Activated naive CD4-positive, alpha-beta T cell treated with anti-CD3 and anti-CD28 coated beads, Interleukin-2, amount 50 U/mL, for 24 hours (primary cell): ENCODE measurements around the gene SOS1.
"Not testable (repeated sequence)": the region's sequence is repeated elsewhere in the genome, so short reads cannot be mapped to it uniquely, and the experiment has no call there.

ENCODE experiments used
- H3K27ac Mint-ChIP-seq: one replicate; pipeline ENCODE4 v1.8.0; 2021; ENCODE audit warnings: mild to moderate bottlenecking, mixed read lengths
- H3K27me3 Mint-ChIP-seq: one replicate; pipeline ENCODE4 v1.8.0; 2021; ENCODE audit warnings: mixed read lengths
- H3K36me3 Mint-ChIP-seq: one replicate; pipeline ENCODE4 v1.8.0; 2021; ENCODE audit warnings: mixed read lengths
- H3K4me1 Mint-ChIP-seq: one replicate; pipeline ENCODE4 v1.8.0; 2021; ENCODE audit warnings: mixed read lengths
- H3K4me3 Mint-ChIP-seq: one replicate; pipeline ENCODE4 v1.8.0; 2021; ENCODE audit warnings: mild to moderate bottlenecking, mixed read lengths
- H3K9me3 Mint-ChIP-seq: one replicate; pipeline ENCODE4 v1.8.0; 2021; ENCODE audit warnings: mixed read lengths

SOS1 gene

GRCh38 chr2:39094717-39095363 is 26.0 kb downstream of the SOS1 start:
- no peaks in the 10 kb centered on the region for H3K9me3 Mint-ChIP-seq
- H3K27me3 Mint-ChIP-seq: no peaks in the 10 kb centered on the region
- H3K4me1 Mint-ChIP-seq: peaks cover 70% of the 10 kb centered on the region
- H3K36me3 Mint-ChIP-seq: peaks cover 10% of the 10 kb centered on the region
- peak overlapping the region; percentile 76 for H3K27ac Mint-ChIP-seq
- no peak overlapping the region for H3K4me3 Mint-ChIP-seq

DNA sequence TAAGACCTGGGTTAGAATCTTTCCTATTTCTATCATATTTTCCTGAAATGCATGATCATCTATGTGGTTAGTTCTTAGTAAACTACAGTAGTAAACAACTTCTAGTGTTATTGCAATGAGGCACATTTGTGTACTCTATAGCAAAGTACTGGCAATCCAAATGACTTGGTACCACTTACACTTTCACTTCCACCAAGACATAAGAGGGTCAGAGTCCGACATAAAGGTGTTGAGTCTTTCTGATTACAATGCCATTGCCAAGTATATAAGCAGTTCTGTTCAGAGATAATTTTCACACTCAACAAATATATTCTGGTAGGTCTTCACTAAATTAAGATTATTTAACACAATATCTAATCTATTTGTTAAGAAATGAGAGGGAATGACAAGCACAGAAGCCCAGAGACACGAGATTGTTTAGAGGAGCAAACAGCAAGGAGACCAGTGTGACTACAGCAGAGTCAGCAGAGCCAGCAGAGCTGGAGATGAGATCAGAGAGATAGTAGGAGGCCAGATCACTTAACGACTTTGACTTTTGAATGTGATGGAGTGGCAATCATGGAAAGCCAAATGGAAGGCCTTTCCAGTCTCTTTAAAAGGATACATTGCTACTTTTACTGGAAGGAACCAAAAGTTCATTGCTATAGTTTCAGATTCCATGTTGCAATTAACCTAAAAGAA is 27.5 kb downstream of the SOS1 start:
- Mint-ChIP-seq H3K4me1 (peaks cover 59% of the 10 kb centered on the region), H3K9me3 (no peaks in the 10 kb centered on the region), H3K27ac (no peak overlapping the region), H3K36me3 (peaks cover 13% of the 10 kb centered on the region), H3K27me3 (no peaks in the 10 kb centered on the region), H3K4me3 (no peak overlapping the region)

GRCh38 chr2:39091543-39091942 is 29.3 kb downstream of the SOS1 start:
- Mint-ChIP-seq H3K4me1 (peaks cover 52% of the 10 kb centered on the region), H3K27me3 (no peaks in the 10 kb centered on the region), H3K27ac (no peak overlapping the region), H3K9me3 (no peaks in the 10 kb centered on the region), H3K4me3 (no peak overlapping the region), H3K36me3 (peaks cover 16% of the 10 kb centered on the region)

GRCh38 chr2:39091063-39091462 is 29.8 kb downstream of the SOS1 start:
- Mint-ChIP-seq H3K27ac (no peak overlapping the region), H3K9me3 (no peaks in the 10 kb centered on the region), H3K36me3 (peaks cover 16% of the 10 kb centered on the region), H3K27me3 (no peaks in the 10 kb centered on the region), H3K4me3 (no peak overlapping the region), H3K4me1 (peaks cover 49% of the 10 kb centered on the region)

DNA sequence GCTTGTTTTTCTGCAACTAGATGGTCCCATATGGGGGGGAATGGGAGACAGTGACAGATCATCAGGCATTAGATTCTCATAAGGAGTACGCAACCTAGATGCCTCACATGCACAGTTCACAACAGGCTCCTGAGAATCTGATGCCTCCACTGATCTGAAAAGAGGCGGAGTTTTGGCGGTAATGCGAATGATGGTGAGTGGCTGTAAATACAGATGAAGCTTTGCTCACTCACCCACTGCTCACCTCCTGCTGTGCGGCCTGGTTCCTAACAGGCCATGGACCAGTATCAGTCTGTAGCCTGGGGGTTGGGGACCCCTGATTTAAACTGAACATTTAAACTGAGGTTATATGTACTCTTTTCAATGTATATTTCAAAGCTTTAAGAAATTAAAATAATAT is 40.7 kb downstream of the SOS1 start:
- H3K9me3 Mint-ChIP-seq: no peaks in the 10 kb centered on the region
- H3K27me3 Mint-ChIP-seq: no peaks in the 10 kb centered on the region
- H3K27ac Mint-ChIP-seq: no peak overlapping the region
- no peak overlapping the region for H3K4me3 Mint-ChIP-seq
- no peaks in the 10 kb centered on the region for H3K36me3 Mint-ChIP-seq
- H3K4me1 Mint-ChIP-seq: peaks cover 56% of the 10 kb centered on the region

DNA sequence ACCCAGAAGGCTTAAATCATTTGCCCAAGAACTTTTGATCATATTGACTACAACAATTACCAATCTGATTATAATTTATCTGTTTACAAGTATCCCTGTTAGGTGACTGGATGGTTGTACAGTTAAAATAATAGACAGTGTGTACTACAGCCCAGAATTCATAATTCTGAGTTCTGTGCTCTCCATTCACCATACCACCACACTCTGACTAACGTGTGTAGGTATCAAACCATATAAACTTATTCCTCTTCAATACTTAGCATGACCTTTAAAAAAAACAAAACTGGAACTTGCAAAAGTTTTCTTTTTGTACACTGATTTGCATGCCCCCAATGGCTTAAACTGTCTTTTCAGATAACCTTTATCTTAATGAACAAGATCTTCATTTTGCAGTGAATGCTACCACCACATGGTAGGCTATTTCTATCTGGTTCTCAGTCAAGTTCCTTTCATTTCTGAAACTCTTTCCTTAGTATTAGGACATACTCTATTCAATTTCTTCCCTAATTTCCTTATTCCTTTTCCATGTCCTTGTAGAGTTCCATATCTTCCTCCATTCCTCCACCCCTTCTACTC is 50.9 kb downstream of the SOS1 start:
- Mint-ChIP-seq H3K4me1 (peaks cover 27% of the 10 kb centered on the region), H3K27ac (peak overlapping the region; percentile 73), H3K36me3 (peaks cover 3% of the 10 kb centered on the region), H3K27me3 (no peaks in the 10 kb centered on the region), H3K9me3 (no peaks in the 10 kb centered on the region), H3K4me3 (no peak overlapping the region)

GRCh38 chr2:39069136-39069515 is 51.7 kb downstream of the SOS1 start:
- peaks cover 23% of the 10 kb centered on the region for H3K4me1 Mint-ChIP-seq
- no peaks in the 10 kb centered on the region for H3K27me3 Mint-ChIP-seq
- no peak overlapping the region for H3K4me3 Mint-ChIP-seq
- H3K9me3 Mint-ChIP-seq: no peaks in the 10 kb centered on the region
- peaks cover 1% of the 10 kb centered on the region for H3K36me3 Mint-ChIP-seq
- no peak overlapping the region for H3K27ac Mint-ChIP-seq

DNA sequence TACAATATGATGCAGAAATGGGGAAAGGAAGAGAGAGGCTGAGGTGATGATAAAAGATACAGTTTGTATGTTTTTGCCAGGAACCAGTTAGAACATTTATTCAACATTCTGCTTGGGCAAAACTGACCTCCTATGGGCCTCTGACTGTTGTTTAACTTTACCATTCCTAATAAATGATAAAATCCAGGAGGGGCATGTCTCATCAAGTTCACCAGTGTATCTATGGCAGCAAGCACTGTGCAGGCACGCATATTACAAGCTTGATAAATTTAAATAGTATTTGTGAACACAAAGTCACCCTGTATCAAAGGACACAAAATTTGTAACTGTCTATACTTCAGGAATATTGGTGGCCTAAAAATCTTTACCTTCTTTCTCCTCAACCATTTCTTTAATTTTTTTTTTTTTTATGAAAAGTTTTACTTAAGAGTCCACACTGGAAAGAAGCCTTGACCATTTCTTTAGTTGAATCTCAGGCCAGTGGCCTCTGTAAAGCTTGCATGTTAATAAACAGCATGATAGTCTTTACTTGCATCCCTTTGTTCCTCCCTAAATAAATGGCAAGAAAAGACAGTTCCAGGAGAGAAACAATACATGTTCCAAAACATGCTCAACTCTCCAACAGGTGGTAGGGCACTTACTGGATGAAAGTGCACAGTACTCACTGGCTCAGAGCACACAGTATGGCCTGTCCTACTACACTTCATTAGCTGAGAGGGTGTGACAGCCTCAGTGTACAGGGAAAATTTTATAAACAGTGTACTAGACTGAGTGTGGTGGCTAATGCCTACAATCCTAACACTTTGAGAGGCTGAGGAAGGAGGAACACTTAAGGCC is 52.3 kb downstream of the SOS1 start:
- no peaks in the 10 kb centered on the region for H3K9me3 Mint-ChIP-seq
- peak overlapping the region; percentile 57 for H3K27ac Mint-ChIP-seq
- H3K4me3 Mint-ChIP-seq: no peak overlapping the region
- H3K27me3 Mint-ChIP-seq: no peaks in the 10 kb centered on the region
- peaks cover 26% of the 10 kb centered on the region for H3K4me1 Mint-ChIP-seq
- peaks cover 1% of the 10 kb centered on the region for H3K36me3 Mint-ChIP-seq

- Mint-ChIP-seq H3K9me3 (no peaks in the 10 kb centered on the region), H3K4me3 (no peak overlapping the region), H3K27ac (peak overlapping the region; percentile 91), H3K36me3 (peaks cover 1% of the 10 kb centered on the region), H3K4me1 (peaks cover 18% of the 10 kb centered on the region), H3K27me3 (no peaks in the 10 kb centered on the region)
These were observed 55.2 kb downstream of the SOS1 start for GRCh38 chr2:39065616-39066015.

DNA sequence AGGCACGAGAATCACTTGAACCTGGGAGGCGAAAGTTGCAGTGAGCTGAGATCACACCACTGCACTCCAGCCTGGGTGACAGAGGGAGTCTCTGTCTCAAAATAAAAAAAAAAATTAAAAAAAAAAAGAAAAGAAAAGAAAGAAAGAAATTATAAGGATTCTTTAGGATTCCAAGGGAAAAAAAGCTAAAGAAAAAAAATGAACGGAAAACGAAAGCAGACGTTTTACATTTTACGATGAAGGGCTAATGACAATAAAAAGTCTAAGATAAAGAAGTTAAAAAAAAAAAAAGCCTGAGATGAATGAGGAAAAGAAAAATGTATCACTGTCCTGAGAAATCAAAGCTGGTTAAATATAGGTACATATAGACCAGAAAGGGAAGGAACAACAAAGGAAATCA is 58.5 kb downstream of the SOS1 start:
- H3K4me3 Mint-ChIP-seq: no peak overlapping the region
- H3K27me3 Mint-ChIP-seq: no peaks in the 10 kb centered on the region
- peaks cover 1% of the 10 kb centered on the region for H3K36me3 Mint-ChIP-seq
- no peaks in the 10 kb centered on the region for H3K9me3 Mint-ChIP-seq
- no peak overlapping the region for H3K27ac Mint-ChIP-seq
- peaks cover 14% of the 10 kb centered on the region for H3K4me1 Mint-ChIP-seq

GRCh38 chr2:39061280-39061679 is 59.6 kb downstream of the SOS1 start:
- H3K36me3 Mint-ChIP-seq: no peaks in the 10 kb centered on the region
- no peaks in the 10 kb centered on the region for H3K9me3 Mint-ChIP-seq
- H3K27ac Mint-ChIP-seq: no peak overlapping the region
- peaks cover 14% of the 10 kb centered on the region for H3K4me1 Mint-ChIP-seq
- no peak overlapping the region for H3K4me3 Mint-ChIP-seq
- H3K27me3 Mint-ChIP-seq: no peaks in the 10 kb centered on the region

DNA sequence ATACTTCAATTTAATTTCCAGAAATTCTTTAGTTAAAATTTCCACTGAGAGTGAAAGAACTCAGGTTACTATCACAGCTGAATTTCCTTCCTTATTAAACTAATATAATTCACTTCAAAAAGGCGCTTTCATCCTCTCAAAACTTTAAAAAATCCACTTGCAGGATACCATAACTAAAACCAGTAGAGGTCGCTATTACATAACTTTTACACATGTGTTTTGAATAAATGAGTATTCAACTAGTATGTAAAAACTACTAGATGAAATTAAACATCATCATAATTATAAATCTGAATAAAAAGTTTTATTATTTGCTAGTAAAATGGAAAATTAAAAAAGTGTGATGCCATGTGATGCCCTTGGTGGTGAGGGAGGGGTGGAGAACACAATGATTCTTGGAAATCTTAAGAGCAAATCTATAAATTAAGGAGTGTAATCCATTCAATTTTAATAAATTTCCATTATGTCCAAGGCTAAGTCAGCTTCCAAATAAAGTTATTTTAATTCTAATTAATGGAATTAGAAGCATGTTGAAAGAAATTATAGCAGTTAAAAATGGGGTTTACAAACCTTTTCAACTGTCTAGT is 61.4 kb downstream of the SOS1 start:
- Mint-ChIP-seq H3K27ac (no peak overlapping the region), H3K4me3 (no peak overlapping the region), H3K27me3 (no peaks in the 10 kb centered on the region), H3K36me3 (peaks cover 5% of the 10 kb centered on the region), H3K9me3 (no peaks in the 10 kb centered on the region), H3K4me1 (peaks cover 8% of the 10 kb centered on the region)

GRCh38 chr2:39058101-39058500 is 62.8 kb downstream of the SOS1 start:
- H3K27me3 Mint-ChIP-seq: no peaks in the 10 kb centered on the region
- no peaks in the 10 kb centered on the region for H3K9me3 Mint-ChIP-seq
- no peak overlapping the region for H3K27ac Mint-ChIP-seq
- peaks cover 6% of the 10 kb centered on the region for H3K4me1 Mint-ChIP-seq
- no peak overlapping the region for H3K4me3 Mint-ChIP-seq
- peaks cover 5% of the 10 kb centered on the region for H3K36me3 Mint-ChIP-seq

DNA sequence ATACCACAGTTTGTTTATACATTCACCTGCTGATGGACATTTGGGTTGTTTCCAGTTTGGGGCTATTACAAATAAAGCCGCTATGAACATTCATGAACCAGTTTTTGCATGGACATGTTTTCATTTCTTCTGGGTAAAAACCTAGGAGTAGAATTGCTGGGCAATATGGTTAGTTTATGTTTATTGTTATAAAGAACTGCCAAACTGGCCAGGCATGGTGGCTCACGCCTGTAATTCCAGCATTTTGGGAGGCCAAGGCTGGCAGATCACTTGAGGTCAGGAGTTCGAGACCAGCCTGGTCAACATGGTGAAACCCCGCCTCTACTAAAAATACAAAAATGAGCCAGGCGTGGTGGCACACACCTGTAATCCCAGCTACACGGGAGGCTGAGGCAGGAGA is 68.2 kb downstream of the SOS1 start:
- H3K27ac Mint-ChIP-seq, H3K4me1 Mint-ChIP-seq, H3K9me3 Mint-ChIP-seq, H3K27me3 Mint-ChIP-seq, H3K4me3 Mint-ChIP-seq: not testable (repeated sequence)
- peaks cover 21% of the 10 kb centered on the region for H3K36me3 Mint-ChIP-seq

DNA sequence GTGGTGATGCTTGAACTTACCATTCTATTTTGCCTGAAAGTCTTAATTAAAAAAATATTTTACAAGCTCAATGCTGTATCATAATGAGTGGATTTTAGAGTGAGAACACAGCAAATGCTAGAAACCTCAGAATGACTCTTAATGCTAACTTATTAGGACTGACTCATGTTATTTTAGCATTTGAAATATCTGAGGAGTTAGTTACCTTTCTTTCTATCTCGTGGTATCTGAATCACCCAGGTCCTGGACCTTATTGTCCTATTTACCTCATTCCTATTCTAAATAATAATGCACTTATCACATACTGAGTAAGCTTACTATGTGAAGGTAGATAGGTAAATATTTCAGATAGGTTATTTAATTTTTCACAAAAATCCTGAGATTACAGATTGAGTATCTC is 70.7 kb downstream of the SOS1 start:
- H3K9me3 Mint-ChIP-seq: no peaks in the 10 kb centered on the region
- peaks cover 23% of the 10 kb centered on the region for H3K36me3 Mint-ChIP-seq
- H3K4me3 Mint-ChIP-seq: no peak overlapping the region

More for the DNA sequence above, 70.7 kb downstream of the SOS1 start:
- no peaks in the 10 kb centered on the region for H3K4me1 Mint-ChIP-seq
- no peaks in the 10 kb centered on the region for H3K27me3 Mint-ChIP-seq
- H3K27ac Mint-ChIP-seq: no peak overlapping the region
